Esophagus muscularis mucosa (tissue), 3 donors: ENCODE measurements around the gene FYB1.

Source experiments
- CTCF ChIP-seq, 3 experiments: fragments of 200-600 bp in 2 of 3; fragments of 450-650 bp in 1 of 3; sonication (generic) in 2 of 3; IDR thresholded peaks; one replicate each; pipeline ENCODE4 v1.5.1; 2017 to 2019; ENCODE audit warnings: antibody characterized with exemption in 3 of 3, mild to moderate bottlenecking in 2 of 3, moderate library complexity in 1 of 3
- POLR2AphosphoS5 ChIP-seq, 2 donors: sonication (generic); formaldehyde crosslinking; IDR thresholded peaks; one replicate each; pipeline ENCODE4 v1.6.1; 2017; ENCODE audit warnings: antibody characterized with exemption in 2 of 2

- no peak for TF ChIP-seq CTCF (IDR thresholded peaks at IDR 0.05)
- no peak for TF ChIP-seq POLR2AphosphoS5 (IDR thresholded peaks at IDR 0.05)
These were observed 45.2 kb upstream of the FYB1 start for GRCh38 chr5:39264528-39264927.
